Type B pancreatic cell (in vitro differentiated cells): Measurements from ENCODE around the gene TLX1. TPM values are rescaled to one million over a fixed set of nuclear protein-coding genes. Genes with fewer than 3 reads are reported as not detected.
A peak's percentile ranks its signal among the peaks of the same experiment; 100 is the strongest.

ENCODE experiments used
- DNase-seq: peaks from one replicate; pipeline ENCODE4 v3.0.0; 2021; ENCODE audit warnings: mixed read lengths; ENCODE audit not compliant: unreplicated experiment; ENCODE audit errors: extremely low spot score
- H3K27ac Mint-ChIP-seq: 2 replicates; pipeline ENCODE4 v1.8.0; 2021; ENCODE audit warnings: mild to moderate bottlenecking, mixed read lengths
- H3K27me3 Mint-ChIP-seq: 2 replicates; pipeline ENCODE4 v1.8.0; 2021; ENCODE audit warnings: mixed read lengths
- H3K36me3 Mint-ChIP-seq: 2 replicates; pipeline ENCODE4 v1.8.0; 2021; ENCODE audit warnings: mixed read lengths
- H3K4me1 Mint-ChIP-seq: one replicate; pipeline ENCODE4 v1.8.0; 2021; ENCODE audit warnings: mixed read lengths; ENCODE audit not compliant: unreplicated experiment
- H3K4me3 Mint-ChIP-seq: 2 replicates; pipeline ENCODE4 v1.8.0; 2021; ENCODE audit warnings: mild to moderate bottlenecking, mixed read lengths
- H3K9me3 Mint-ChIP-seq: 2 replicates; pipeline ENCODE4 v1.8.0; 2021; ENCODE audit warnings: mixed read lengths
- CTCF ChIP-seq: fragments of 200-600 bp; sonication (generic); conservative IDR thresholded peaks from 2 replicates; pipeline ENCODE4 v1.5.0; 2021; ENCODE audit warnings: antibody characterized with exemption, mild to moderate bottlenecking
- long read RNA-seq: library from polyadenylated mRNA; unstranded; transcript quantifications from one replicate; pipeline ENCODE4 v2.0.0, GENCODE V29; 2020
- total RNA-seq: library from RNA; stranded (reverse); gene quantifications from 2 replicates; pipeline ENCODE4 v1.2.1, GENCODE V29; 2021; ENCODE audit warnings: low replicate concordance

TLX1 gene
- total RNA-seq = 0.10 and 0.17 TPM in 2 replicates
- long read RNA-seq = 0 reads

- Mint-ChIP-seq H3K4me1 (no peaks in the 10 kb centered on the region), H3K36me3 (no peaks in the 10 kb centered on the region), H3K4me3 (peak within 1 kb of the TSS; percentile 65), H3K9me3 (no peaks in the 10 kb centered on the region), H3K27me3 (peaks cover 94% of the 10 kb centered on the region), H3K27ac (peak within 1 kb of the TSS; percentile 48)
- no peak for TF ChIP-seq CTCF
- DNase-seq = no peak
Measured at GRCh38 chr10:101130984-101131961, at the start of gene TLX1. TLX1 (plus strand) TSS chr10:101131300; CDS start chr10:101131542, 242 bp downstream.

DNA sequence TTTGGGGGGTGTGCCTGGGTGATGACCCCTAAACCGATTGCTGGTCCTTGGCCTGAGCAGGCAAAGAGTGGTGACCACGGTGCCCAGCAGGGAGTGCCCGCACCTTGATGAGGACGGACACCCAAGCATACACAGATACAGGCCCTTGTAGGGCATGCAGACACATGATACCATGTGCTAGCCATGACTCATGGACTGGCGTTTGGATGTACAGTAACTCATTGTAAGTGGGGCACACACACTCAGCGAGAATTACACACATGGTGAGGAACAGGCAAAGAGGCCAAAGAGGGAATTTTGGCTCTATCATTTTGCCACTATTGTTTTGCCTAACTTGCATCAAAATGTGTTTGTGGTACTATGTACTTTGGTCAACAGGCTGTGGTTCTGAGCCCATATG is 45.3 kb upstream of the TLX1 start:
- no peak overlapping the region for H3K4me3 Mint-ChIP-seq
- no peak for DNase-seq
- H3K4me1 Mint-ChIP-seq = no peaks in the 10 kb centered on the region
- peaks cover 92% of the 10 kb centered on the region for H3K27me3 Mint-ChIP-seq
- H3K9me3 Mint-ChIP-seq = no peaks in the 10 kb centered on the region
- no peaks in the 10 kb centered on the region for H3K36me3 Mint-ChIP-seq
- no peak for TF ChIP-seq CTCF
- H3K27ac Mint-ChIP-seq = no peak overlapping the region

- no peak for TF ChIP-seq CTCF
- H3K27ac Mint-ChIP-seq = no peak overlapping the region
- no peak overlapping the region for H3K4me3 Mint-ChIP-seq
- no peak for DNase-seq
- no peaks in the 10 kb centered on the region for H3K4me1 Mint-ChIP-seq
- no peaks in the 10 kb centered on the region for H3K9me3 Mint-ChIP-seq
- no peaks in the 10 kb centered on the region for H3K36me3 Mint-ChIP-seq
- H3K27me3 Mint-ChIP-seq = peaks cover 96% of the 10 kb centered on the region
Measured at GRCh38 chr10:101087376-101087775, 43.7 kb upstream of the TLX1 start.

- Mint-ChIP-seq H3K27me3 (peaks cover 96% of the 10 kb centered on the region), H3K36me3 (no peaks in the 10 kb centered on the region), H3K27ac (no peak overlapping the region), H3K4me1 (no peaks in the 10 kb centered on the region), H3K9me3 (no peaks in the 10 kb centered on the region), H3K4me3 (no peak overlapping the region)
- no peak for TF ChIP-seq CTCF
- no peak for DNase-seq
Measured at GRCh38 chr10:101087965-101088364, 43.1 kb upstream of the TLX1 start.

DNA sequence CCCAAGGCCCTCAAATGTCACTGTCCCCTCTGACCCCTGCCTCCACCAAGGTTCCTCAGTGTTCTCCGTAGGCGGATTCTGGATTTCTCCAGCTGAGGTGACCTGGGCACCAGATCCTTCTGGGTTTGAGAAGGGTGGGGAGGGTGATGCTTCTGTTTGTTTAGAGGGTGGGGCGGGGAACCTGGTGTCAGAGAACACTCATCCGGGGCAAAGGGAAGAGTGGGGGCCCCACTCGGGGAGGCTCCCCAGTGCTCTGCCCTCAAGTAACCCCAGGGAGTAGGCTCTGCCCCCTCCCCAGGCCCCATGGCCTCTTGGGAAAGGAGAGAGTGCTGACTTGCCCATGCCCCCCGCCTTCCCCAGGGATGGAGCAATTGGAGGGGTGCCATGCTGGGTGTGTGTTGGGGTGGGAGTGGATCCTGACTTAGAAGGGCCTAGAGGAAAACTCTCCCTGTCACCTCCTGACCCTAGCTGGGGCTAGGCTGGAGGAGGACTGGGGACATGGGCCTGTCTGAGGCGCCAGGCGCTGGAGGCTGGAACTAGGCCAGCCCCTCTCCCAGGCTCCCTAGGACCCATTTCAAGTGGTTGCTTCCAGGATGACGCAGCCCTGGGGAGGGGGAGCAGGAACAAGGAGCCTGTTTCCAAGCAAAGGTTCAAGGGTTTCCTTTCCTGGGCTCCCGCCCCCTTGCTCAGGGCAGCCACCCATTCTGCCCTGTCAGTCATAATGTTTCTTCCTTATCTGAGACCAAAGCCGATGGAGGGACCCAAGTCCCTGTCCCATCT is 41.4 kb upstream of the TLX1 start:
- DNase-seq = no peak
- Mint-ChIP-seq H3K27ac (no peak overlapping the region), H3K9me3 (no peaks in the 10 kb centered on the region), H3K27me3 (peaks cover 92% of the 10 kb centered on the region), H3K4me3 (no peak overlapping the region), H3K36me3 (no peaks in the 10 kb centered on the region), H3K4me1 (peaks cover 9% of the 10 kb centered on the region)
- TF ChIP-seq CTCF = no peak
